Suprapubic skin (tissue), 4 donors: ENCODE data around the gene ADAMTS12.

Experiments
- POLR2A ChIP-seq, 2 donors: fragments of 450-650 bp; IDR thresholded peaks; one replicate each; pipeline ENCODE4 v1.6.1; 2017; ENCODE audit warnings: antibody characterized with exemption in 2 of 2, mild to moderate bottlenecking in 2 of 2, moderate library complexity in 2 of 2
- POLR2AphosphoS5 ChIP-seq, 3 donors: sonication (generic); formaldehyde crosslinking; IDR thresholded peaks; one replicate each; pipeline ENCODE4 v1.6.1; 2017; ENCODE audit warnings: antibody characterized with exemption in 3 of 3
- TF ChIP-seq, protein P1 (sequence below), 2 donors: fragments of 200-600 bp in 1 of 2; fragments of 450-650 bp in 1 of 2; sonication (generic) in 1 of 2; IDR thresholded peaks; one replicate each; pipeline ENCODE4 v1.5.1; 2016 to 2019; ENCODE audit warnings: antibody characterized with exemption in 2 of 2, mild to moderate bottlenecking in 1 of 2, moderate library complexity in 1 of 2

DNA sequence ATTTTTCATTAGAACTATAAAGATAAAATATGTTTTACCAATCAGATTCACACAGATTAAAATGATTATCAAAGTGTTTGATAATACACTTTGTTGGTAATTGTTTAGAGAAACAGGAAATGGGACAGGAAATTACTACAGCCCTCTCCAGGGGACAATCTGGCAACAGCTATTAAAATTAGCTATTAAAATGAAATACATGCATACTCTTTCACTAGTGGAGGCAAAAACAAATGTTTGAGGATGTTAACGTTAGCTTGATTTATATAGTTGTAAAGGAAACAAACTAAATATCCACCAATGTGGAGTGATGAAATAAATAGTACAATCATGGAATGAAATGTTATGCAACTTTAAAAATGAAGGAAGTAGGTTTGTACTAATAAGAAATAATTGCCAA is 397.3 kb downstream of the ADAMTS12 start:
- TF ChIP-seq, protein P1, sequence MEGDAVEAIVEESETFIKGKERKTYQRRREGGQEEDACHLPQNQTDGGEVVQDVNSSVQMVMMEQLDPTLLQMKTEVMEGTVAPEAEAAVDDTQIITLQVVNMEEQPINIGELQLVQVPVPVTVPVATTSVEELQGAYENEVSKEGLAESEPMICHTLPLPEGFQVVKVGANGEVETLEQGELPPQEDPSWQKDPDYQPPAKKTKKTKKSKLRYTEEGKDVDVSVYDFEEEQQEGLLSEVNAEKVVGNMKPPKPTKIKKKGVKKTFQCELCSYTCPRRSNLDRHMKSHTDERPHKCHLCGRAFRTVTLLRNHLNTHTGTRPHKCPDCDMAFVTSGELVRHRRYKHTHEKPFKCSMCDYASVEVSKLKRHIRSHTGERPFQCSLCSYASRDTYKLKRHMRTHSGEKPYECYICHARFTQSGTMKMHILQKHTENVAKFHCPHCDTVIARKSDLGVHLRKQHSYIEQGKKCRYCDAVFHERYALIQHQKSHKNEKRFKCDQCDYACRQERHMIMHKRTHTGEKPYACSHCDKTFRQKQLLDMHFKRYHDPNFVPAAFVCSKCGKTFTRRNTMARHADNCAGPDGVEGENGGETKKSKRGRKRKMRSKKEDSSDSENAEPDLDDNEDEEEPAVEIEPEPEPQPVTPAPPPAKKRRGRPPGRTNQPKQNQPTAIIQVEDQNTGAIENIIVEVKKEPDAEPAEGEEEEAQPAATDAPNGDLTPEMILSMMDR (IDR thresholded peaks at IDR 0.05), result no peak
- no peak for TF ChIP-seq POLR2A (IDR thresholded peaks at IDR 0.05)
- no peak for TF ChIP-seq POLR2AphosphoS5 (IDR thresholded peaks at IDR 0.05)
